ENCODE data around the gene PKIB.
"Not testable (repeated sequence)": the region's sequence is repeated elsewhere in the genome, so short reads cannot be mapped to it uniquely, and the experiment has no call there.

Gene PKIB

DNA sequence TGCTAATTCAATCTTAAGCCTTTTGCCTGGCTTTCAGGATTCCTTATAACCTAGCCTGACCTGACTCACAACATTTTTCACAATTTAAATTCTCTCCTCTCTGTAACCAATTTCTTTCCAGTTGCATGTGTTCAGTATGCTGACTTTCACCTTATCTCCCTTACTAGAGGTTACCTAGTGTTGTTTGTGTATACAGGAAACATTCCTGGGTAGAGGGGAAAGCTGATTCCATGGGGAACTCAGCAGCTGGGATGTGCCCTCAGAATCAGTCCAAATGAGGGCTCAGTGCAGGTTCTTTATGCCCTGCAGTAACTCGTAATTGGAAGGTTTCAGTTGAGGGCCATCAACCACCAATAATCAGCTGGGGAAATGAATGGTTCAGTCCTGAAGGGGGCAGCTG, 18.5 kb downstream of the PKIB start:
- Histone ChIP-seq H2AFZ (ENCODE audit: low read length) (no peak overlapping the region), H3K9ac (ENCODE audit: low read length) (no peak overlapping the region), H3K4me2 (ENCODE audit: low read depth, low read length) (no peak overlapping the region), H3K27me3 (replicated peaks; ENCODE audit: insufficient read depth, low read length) (no peaks in the 10 kb centered on the region), H3K4me1 (ENCODE audit: low read length) (no peaks in the 10 kb centered on the region), H3K9me3 (replicated peaks; ENCODE audit: insufficient read depth, low read length) (no peaks in the 10 kb centered on the region), H3K36me3 (replicated peaks; ENCODE audit: insufficient read depth, low read length) (no peaks in the 10 kb centered on the region), H3F3A (ENCODE audit: insufficient read depth, low read length) (no peaks in the 10 kb centered on the region), H4K20me1 (ENCODE audit: insufficient read depth, low read length) (no peaks in the 10 kb centered on the region), H3K79me2 (ENCODE audit: low read length) (no peaks in the 10 kb centered on the region), H3K4me3 (ENCODE audit: low read length) (no peak overlapping the region), H3K9me2 (replicated peaks; ENCODE audit: insufficient read depth, low read length) (no peaks in the 10 kb centered on the region), H3K27ac (ENCODE audit: low read length) (no peak overlapping the region)
- TF ChIP-seq EZH2phosphoT487 (IDR thresholded peaks at IDR 0.05; ENCODE audit: low read length): no peak
- no peak for TF ChIP-seq EZH2 (optimal IDR thresholded peaks at IDR 0.05; ENCODE audit: low read depth, low read length)
- no peak for DNase-seq

GRCh38 chr6:122631571-122632249, 21.5 kb downstream of the PKIB start:
- Histone ChIP-seq H3K4me3 (ENCODE audit: low read length) (no peak overlapping the region), H3K4me1 (ENCODE audit: low read length) (no peaks in the 10 kb centered on the region), H3K9ac (ENCODE audit: low read length) (no peak overlapping the region), H4K20me1 (ENCODE audit: insufficient read depth, low read length) (no peaks in the 10 kb centered on the region), H3K9me3 (replicated peaks; ENCODE audit: insufficient read depth, low read length) (no peaks in the 10 kb centered on the region), H3K27ac (ENCODE audit: low read length) (no peak overlapping the region), H3K27me3 (replicated peaks; ENCODE audit: insufficient read depth, low read length) (no peaks in the 10 kb centered on the region), H3K4me2 (ENCODE audit: low read depth, low read length) (no peak overlapping the region), H3F3A (ENCODE audit: insufficient read depth, low read length) (no peaks in the 10 kb centered on the region), H3K9me2 (replicated peaks; ENCODE audit: insufficient read depth, low read length) (no peaks in the 10 kb centered on the region), H3K36me3 (replicated peaks; ENCODE audit: insufficient read depth, low read length) (no peaks in the 10 kb centered on the region), H3K79me2 (ENCODE audit: low read length) (no peaks in the 10 kb centered on the region), H2AFZ (ENCODE audit: low read length) (no peak overlapping the region)
- no peak for TF ChIP-seq EZH2 (optimal IDR thresholded peaks at IDR 0.05; ENCODE audit: low read depth, low read length)
- TF ChIP-seq EZH2phosphoT487 (IDR thresholded peaks at IDR 0.05; ENCODE audit: low read length): no peak
- TF ChIP-seq CTCF (IDR thresholded peaks at IDR 0.05; ENCODE audit: low read length): no peak
- DNase-seq: no peak

DNA sequence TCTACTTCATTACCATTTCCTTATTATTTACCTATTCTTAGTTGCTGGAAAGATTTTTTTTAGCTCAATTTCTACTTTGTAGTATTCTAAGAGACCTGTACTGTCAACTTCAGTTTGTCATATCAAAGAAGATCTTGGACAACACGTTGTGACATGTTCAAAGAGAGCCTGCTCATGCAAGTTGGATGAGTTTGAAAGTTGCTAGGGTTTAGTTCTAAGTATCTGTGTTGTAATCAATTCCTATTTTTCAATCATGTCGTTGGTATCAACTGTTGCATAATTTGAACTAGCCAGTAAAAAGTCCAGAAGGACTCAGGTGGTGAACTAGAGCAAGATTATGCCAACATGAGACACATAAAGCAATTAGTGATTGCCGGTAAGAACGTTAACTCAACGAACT, 30.2 kb downstream of the PKIB start:
- no peaks in the 10 kb centered on the region for H3K79me2 ChIP-seq (ENCODE audit: low read length)
- no peaks in the 10 kb centered on the region for H4K20me1 ChIP-seq (ENCODE audit: insufficient read depth, low read length)
- H3K27ac ChIP-seq (ENCODE audit: low read length): no peak overlapping the region
- no peak overlapping the region for H2AFZ ChIP-seq (ENCODE audit: low read length)
- H3K36me3 ChIP-seq (replicated peaks; ENCODE audit: insufficient read depth, low read length): no peaks in the 10 kb centered on the region
- no peaks in the 10 kb centered on the region for H3K9me3 ChIP-seq (replicated peaks; ENCODE audit: insufficient read depth, low read length)
- H3F3A ChIP-seq (ENCODE audit: insufficient read depth, low read length): no peaks in the 10 kb centered on the region
- no peak for DNase-seq
- TF ChIP-seq CTCF (IDR thresholded peaks at IDR 0.05; ENCODE audit: low read length) (no peak), EZH2phosphoT487 (IDR thresholded peaks at IDR 0.05; ENCODE audit: low read length) (no peak), EZH2 (optimal IDR thresholded peaks at IDR 0.05; ENCODE audit: low read depth, low read length) (no peak)
- no peak overlapping the region for H3K4me2 ChIP-seq (ENCODE audit: low read depth, low read length)
- H3K9me2 ChIP-seq (replicated peaks; ENCODE audit: insufficient read depth, low read length): no peaks in the 10 kb centered on the region
- no peaks in the 10 kb centered on the region for H3K4me1 ChIP-seq (ENCODE audit: low read length)
- no peaks in the 10 kb centered on the region for H3K27me3 ChIP-seq (replicated peaks; ENCODE audit: insufficient read depth, low read length)
- no peak overlapping the region for H3K4me3 ChIP-seq (ENCODE audit: low read length)
- no peak overlapping the region for H3K9ac ChIP-seq (ENCODE audit: low read length)

- H3F3A ChIP-seq (ENCODE audit: insufficient read depth, low read length): no peaks in the 10 kb centered on the region
- H2AFZ ChIP-seq (ENCODE audit: low read length): no peak overlapping the region
- H3K36me3 ChIP-seq (replicated peaks; ENCODE audit: insufficient read depth, low read length): no peaks in the 10 kb centered on the region
- H4K20me1 ChIP-seq (ENCODE audit: insufficient read depth, low read length): no peaks in the 10 kb centered on the region
- H3K9ac ChIP-seq (ENCODE audit: low read length): no peak overlapping the region
- no peak overlapping the region for H3K4me3 ChIP-seq (ENCODE audit: low read length)
- H3K27ac ChIP-seq (ENCODE audit: low read length): no peak overlapping the region
- H3K9me2 ChIP-seq (replicated peaks; ENCODE audit: insufficient read depth, low read length): no peaks in the 10 kb centered on the region
- H3K4me2 ChIP-seq (ENCODE audit: low read depth, low read length): no peak overlapping the region
- H3K9me3 ChIP-seq (replicated peaks; ENCODE audit: insufficient read depth, low read length): no peaks in the 10 kb centered on the region
- H3K27me3 ChIP-seq (replicated peaks; ENCODE audit: insufficient read depth, low read length): no peaks in the 10 kb centered on the region
- DNase-seq: no peak
- no peaks in the 10 kb centered on the region for H3K4me1 ChIP-seq (ENCODE audit: low read length)
- no peaks in the 10 kb centered on the region for H3K79me2 ChIP-seq (ENCODE audit: low read length)
- TF ChIP-seq EZH2 (optimal IDR thresholded peaks at IDR 0.05; ENCODE audit: low read depth, low read length) (no peak), CTCF (IDR thresholded peaks at IDR 0.05; ENCODE audit: low read length) (no peak), EZH2phosphoT487 (IDR thresholded peaks at IDR 0.05; ENCODE audit: low read length) (no peak)
Measured at GRCh38 chr6:122641819-122642218, 31.6 kb downstream of the PKIB start.

DNA sequence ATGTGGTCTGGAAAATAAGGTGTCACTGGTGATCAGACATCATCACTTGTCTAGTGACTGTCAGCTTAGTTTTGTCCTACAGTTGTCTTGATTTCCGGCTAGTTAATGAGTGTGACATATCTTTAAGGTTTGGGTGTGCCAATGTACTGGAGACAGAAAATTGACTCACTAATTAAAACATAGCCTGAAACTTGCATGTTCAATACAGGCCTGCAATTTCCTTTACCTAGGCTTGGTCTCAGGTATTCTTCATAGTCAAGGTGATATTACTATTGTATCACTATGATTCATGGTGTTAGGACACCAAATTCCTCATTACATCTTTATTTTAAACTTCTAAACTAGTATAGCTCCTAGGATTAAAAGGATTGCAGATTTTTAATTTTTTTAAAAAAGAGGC, 32.4 kb downstream of the PKIB start:
- not testable (repeated sequence) for H2AFZ ChIP-seq (ENCODE audit: low read length); H3K4me1 ChIP-seq (ENCODE audit: low read length); H3K79me2 ChIP-seq (ENCODE audit: low read length); H3K27ac ChIP-seq (ENCODE audit: low read length); H3K36me3 ChIP-seq (replicated peaks; ENCODE audit: insufficient read depth, low read length); H4K20me1 ChIP-seq (ENCODE audit: insufficient read depth, low read length); H3K27me3 ChIP-seq (replicated peaks; ENCODE audit: insufficient read depth, low read length); H3K9me3 ChIP-seq (replicated peaks; ENCODE audit: insufficient read depth, low read length); H3F3A ChIP-seq (ENCODE audit: insufficient read depth, low read length); DNase-seq; H3K9ac ChIP-seq (ENCODE audit: low read length); H3K9me2 ChIP-seq (replicated peaks; ENCODE audit: insufficient read depth, low read length); H3K4me3 ChIP-seq (ENCODE audit: low read length); H3K4me2 ChIP-seq (ENCODE audit: low read depth, low read length)
